ENCODE results near the gene UST.
"Not testable (repeated sequence)": the region's sequence is repeated elsewhere in the genome, so short reads cannot be mapped to it uniquely, and the experiment has no call there.

Gene UST

DNA sequence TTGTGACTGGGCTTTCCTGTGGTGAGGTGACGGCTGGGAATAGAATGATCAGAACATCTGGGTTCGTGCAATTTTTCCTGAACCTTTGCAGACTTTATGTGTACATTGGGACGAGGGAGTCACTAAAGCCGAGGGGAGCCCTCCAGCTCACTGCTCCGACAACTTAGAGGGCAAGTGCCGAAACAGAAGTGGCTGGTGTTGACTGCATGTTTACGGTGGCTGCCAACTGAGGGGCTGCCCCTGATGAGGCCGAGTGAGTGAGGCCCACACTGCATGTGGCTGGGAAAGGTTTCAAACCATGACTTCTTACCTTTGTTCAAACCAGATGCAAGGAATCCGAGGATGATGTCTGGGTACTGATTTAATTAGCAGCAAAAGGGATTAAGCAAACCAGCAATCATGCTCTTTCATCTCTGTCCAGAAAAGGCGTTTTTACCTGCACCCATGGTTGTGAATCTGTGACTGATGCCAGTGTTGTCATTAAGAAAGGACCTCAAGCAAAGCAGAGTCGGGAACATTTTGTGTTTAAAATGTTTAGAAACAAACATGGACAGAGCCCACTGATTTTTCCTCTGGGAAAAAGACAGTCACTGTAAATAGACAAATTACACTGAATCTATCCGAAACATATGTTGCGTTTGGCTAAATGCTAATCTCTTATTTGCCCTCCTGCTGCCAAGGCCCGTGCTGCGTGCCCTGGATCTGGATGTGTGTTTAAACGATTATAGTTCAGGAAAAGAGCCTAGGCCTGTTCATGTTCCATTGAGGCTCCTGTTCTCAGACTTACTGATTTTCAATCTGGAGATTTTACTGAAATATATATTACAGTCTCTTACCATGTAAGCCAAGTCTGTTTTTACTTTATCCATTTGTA is 105.1 kb downstream of the UST start:
- no peak overlapping the region for H3K9ac ChIP-seq

DNA sequence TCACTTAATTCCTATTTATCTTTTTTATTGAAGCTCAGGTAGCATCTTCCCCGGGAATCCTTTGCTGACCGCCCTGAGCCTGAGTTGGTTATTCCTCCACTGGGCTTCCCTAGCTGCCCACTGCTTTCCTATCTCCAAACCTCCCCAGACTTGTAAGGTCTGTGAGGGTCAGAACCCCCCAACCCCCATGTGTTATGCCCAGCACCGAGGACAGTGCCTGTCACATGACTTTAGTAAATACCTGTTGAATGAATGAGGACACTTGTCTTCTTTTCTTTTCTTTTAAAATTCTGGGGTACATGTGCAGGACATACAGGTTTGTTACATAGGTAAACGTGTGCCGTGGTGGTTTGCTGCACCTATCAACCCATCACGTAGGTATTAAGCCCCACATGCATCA is 105.9 kb downstream of the UST start:
- no peak overlapping the region for H3K27ac ChIP-seq
- TF ChIP-seq, protein P1, sequence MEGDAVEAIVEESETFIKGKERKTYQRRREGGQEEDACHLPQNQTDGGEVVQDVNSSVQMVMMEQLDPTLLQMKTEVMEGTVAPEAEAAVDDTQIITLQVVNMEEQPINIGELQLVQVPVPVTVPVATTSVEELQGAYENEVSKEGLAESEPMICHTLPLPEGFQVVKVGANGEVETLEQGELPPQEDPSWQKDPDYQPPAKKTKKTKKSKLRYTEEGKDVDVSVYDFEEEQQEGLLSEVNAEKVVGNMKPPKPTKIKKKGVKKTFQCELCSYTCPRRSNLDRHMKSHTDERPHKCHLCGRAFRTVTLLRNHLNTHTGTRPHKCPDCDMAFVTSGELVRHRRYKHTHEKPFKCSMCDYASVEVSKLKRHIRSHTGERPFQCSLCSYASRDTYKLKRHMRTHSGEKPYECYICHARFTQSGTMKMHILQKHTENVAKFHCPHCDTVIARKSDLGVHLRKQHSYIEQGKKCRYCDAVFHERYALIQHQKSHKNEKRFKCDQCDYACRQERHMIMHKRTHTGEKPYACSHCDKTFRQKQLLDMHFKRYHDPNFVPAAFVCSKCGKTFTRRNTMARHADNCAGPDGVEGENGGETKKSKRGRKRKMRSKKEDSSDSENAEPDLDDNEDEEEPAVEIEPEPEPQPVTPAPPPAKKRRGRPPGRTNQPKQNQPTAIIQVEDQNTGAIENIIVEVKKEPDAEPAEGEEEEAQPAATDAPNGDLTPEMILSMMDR (conservative IDR thresholded peaks at IDR 0.05; ENCODE audit: low read depth, low read length) = no peak

More for the DNA sequence above, 105.1 kb downstream of the UST start:
- H4K20me1 ChIP-seq (ENCODE audit: insufficient read depth) = no peaks in the 10 kb centered on the region
- H3K4me1 ChIP-seq (ENCODE audit: low read depth, poor library complexity, severe bottlenecking) = no peaks in the 10 kb centered on the region
- TF ChIP-seq, protein P1 (conservative IDR thresholded peaks at IDR 0.05; ENCODE audit: low read depth, low read length) = no peak
- no peaks in the 10 kb centered on the region for H3K79me2 ChIP-seq (ENCODE audit: insufficient read depth, low read depth)
- H3K4me3 ChIP-seq (IDR thresholded peaks at IDR 0.05; ENCODE audit: insufficient read depth, low read depth, low read length) = no peak overlapping the region
- no peaks in the 10 kb centered on the region for H3K36me3 ChIP-seq (ENCODE audit: insufficient read depth)
- H3K27me3 ChIP-seq (ENCODE audit: insufficient read depth, low read depth) = no peaks in the 10 kb centered on the region
- no peak overlapping the region for H3K27ac ChIP-seq
- no peak overlapping the region for H3K4me2 ChIP-seq
- no peak overlapping the region for H2AFZ ChIP-seq (ENCODE audit: low read depth)

DNA sequence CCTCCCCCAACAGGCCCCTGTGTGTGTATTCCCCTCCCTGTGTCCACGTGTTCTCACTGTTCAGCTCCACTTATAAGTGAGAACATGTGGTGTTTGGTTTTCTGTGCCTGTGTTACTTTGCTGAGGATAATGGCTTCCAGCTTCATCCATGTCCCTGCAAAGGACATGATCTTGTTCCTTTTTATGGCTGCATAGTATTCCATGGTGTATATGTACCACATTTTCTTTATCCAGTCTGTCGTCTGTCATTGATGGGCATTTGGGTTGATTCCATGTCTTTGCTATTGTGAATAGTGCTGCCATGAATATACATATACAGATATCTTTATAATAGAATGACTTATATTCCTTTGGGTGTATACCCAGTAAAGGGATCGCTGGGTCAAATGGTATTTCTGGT is 106.3 kb downstream of the UST start:
- H3K4me2 ChIP-seq; H3K9ac ChIP-seq; H3K4me3 ChIP-seq (IDR thresholded peaks at IDR 0.05; ENCODE audit: insufficient read depth, low read depth, low read length); H3K27me3 ChIP-seq (ENCODE audit: insufficient read depth, low read depth); H3K27ac ChIP-seq; H4K20me1 ChIP-seq (ENCODE audit: insufficient read depth); H3K79me2 ChIP-seq (ENCODE audit: insufficient read depth, low read depth); H2AFZ ChIP-seq (ENCODE audit: low read depth); H3K4me1 ChIP-seq (ENCODE audit: low read depth, poor library complexity, severe bottlenecking); H3K36me3 ChIP-seq (ENCODE audit: insufficient read depth): not testable (repeated sequence)

More for the DNA sequence above, 105.9 kb downstream of the UST start:
- H3K9ac ChIP-seq = no peak overlapping the region
- no peak overlapping the region for H3K4me2 ChIP-seq
- H3K27me3 ChIP-seq (ENCODE audit: insufficient read depth, low read depth) = no peaks in the 10 kb centered on the region
- no peak overlapping the region for H3K4me3 ChIP-seq (IDR thresholded peaks at IDR 0.05; ENCODE audit: insufficient read depth, low read depth, low read length)
- no peaks in the 10 kb centered on the region for H4K20me1 ChIP-seq (ENCODE audit: insufficient read depth)
- no peaks in the 10 kb centered on the region for H3K4me1 ChIP-seq (ENCODE audit: low read depth, poor library complexity, severe bottlenecking)
- H2AFZ ChIP-seq (ENCODE audit: low read depth) = no peak overlapping the region
- no peaks in the 10 kb centered on the region for H3K79me2 ChIP-seq (ENCODE audit: insufficient read depth, low read depth)
- H3K36me3 ChIP-seq (ENCODE audit: insufficient read depth) = no peaks in the 10 kb centered on the region

DNA sequence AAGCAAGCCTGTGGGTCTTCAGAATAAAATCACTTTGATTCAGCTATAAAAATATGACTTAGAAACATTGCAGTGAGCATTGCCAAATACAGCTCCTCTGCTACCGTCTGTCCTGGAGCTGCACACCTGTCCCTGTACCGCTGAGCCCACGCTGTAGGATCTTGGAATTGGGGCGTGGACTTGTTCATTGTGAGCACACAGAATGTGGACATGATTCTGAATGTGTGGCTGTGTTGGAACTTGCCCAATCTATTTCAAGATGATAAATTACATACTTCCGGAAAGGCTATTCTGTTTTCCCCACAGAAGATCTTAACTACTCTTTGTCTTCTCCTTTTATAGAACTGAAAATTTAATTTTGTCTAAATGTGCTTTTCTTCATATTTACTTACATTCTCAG is 107.3 kb downstream of the UST start:
- Histone ChIP-seq H3K36me3 (ENCODE audit: insufficient read depth) (no peaks in the 10 kb centered on the region), H3K4me3 (IDR thresholded peaks at IDR 0.05; ENCODE audit: insufficient read depth, low read depth, low read length) (no peak overlapping the region), H3K4me1 (ENCODE audit: low read depth, poor library complexity, severe bottlenecking) (no peaks in the 10 kb centered on the region), H3K79me2 (ENCODE audit: insufficient read depth, low read depth) (no peaks in the 10 kb centered on the region), H3K27ac (no peak overlapping the region), H3K4me2 (no peak overlapping the region), H3K9ac (no peak overlapping the region), H3K27me3 (ENCODE audit: insufficient read depth, low read depth) (no peaks in the 10 kb centered on the region), H2AFZ (ENCODE audit: low read depth) (no peak overlapping the region), H4K20me1 (ENCODE audit: insufficient read depth) (no peaks in the 10 kb centered on the region)
- TF ChIP-seq, protein P1 (conservative IDR thresholded peaks at IDR 0.05; ENCODE audit: low read depth, low read length) = no peak

DNA sequence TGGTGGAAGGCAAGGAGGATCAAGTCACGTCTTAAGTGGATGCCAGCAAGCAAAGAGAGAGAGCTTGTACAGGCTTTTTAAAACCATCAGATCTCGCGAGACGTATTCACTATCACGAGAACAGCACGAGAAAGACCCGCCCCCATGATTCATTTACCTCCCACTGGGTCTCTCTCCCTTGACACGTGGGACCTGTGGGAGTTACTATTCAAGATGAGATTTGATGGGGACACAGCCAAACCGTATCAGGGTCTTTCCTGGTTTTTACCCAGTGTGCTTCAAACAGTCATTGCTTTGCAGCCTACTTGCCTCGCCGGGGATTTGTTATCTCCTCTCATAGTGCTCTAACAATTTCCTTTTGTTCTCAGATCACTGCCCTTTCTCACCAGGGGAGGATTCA is 108.2 kb downstream of the UST start:
- H3K4me2 ChIP-seq = no peak overlapping the region
- no peaks in the 10 kb centered on the region for H3K4me1 ChIP-seq (ENCODE audit: low read depth, poor library complexity, severe bottlenecking)
- no peak overlapping the region for H3K9ac ChIP-seq
- H3K27ac ChIP-seq = no peak overlapping the region
- no peaks in the 10 kb centered on the region for H3K36me3 ChIP-seq (ENCODE audit: insufficient read depth)
- no peaks in the 10 kb centered on the region for H3K79me2 ChIP-seq (ENCODE audit: insufficient read depth, low read depth)
- H3K27me3 ChIP-seq (ENCODE audit: insufficient read depth, low read depth) = no peaks in the 10 kb centered on the region
- no peak overlapping the region for H2AFZ ChIP-seq (ENCODE audit: low read depth)
- TF ChIP-seq, protein P1 (conservative IDR thresholded peaks at IDR 0.05; ENCODE audit: low read depth, low read length) = no peak
- H3K4me3 ChIP-seq (IDR thresholded peaks at IDR 0.05; ENCODE audit: insufficient read depth, low read depth, low read length) = no peak overlapping the region
- H4K20me1 ChIP-seq (ENCODE audit: insufficient read depth) = no peaks in the 10 kb centered on the region

Measured in KMS-11 (cell line).